ENCODE data around the gene ZNF652. TPM values are rescaled to one million over a fixed set of nuclear protein-coding genes. Genes with fewer than 3 reads are reported as not detected.
"Not testable (repeated sequence)": the region's sequence is repeated elsewhere in the genome, so short reads cannot be mapped to it uniquely, and the experiment has no call there.

The ZNF652 gene
- total RNA-seq, 1 experiment from 2014 or later: 5.5 TPM

GRCh38 chr17:49269356-49269755, 92.7 kb downstream of the ZNF652 start:
- Histone ChIP-seq H3K9me3 (no peaks in the 10 kb centered on the region), H3K4me3 (no peak overlapping the region), H3K27me3 (no peaks in the 10 kb centered on the region), H3K36me3 (no peaks in the 10 kb centered on the region)
- DNase-seq: no peak

GRCh38 chr17:49267912-49268311, 94.1 kb downstream of the ZNF652 start:
- Histone ChIP-seq H3K9me3 (no peaks in the 10 kb centered on the region), H3K36me3 (no peaks in the 10 kb centered on the region), H3K4me3 (no peak overlapping the region), H3K27me3 (no peaks in the 10 kb centered on the region)
- no peak for DNase-seq

GRCh38 chr17:49266233-49266632, 95.8 kb downstream of the ZNF652 start:
- DNase-seq: no peak
- Histone ChIP-seq H3K36me3 (no peaks in the 10 kb centered on the region), H3K4me3 (no peak overlapping the region)

GRCh38 chr17:49261540-49261939, 100.5 kb downstream of the ZNF652 start:
- H3K36me3 ChIP-seq: not testable (repeated sequence)

More at GRCh38 chr17:49266233-49266632, 95.8 kb downstream of the ZNF652 start:
- H3K9me3 ChIP-seq: no peaks in the 10 kb centered on the region
- H3K27me3 ChIP-seq: no peaks in the 10 kb centered on the region

GRCh38 chr17:49260817-49261291, 101.2 kb downstream of the ZNF652 start:
- Histone ChIP-seq H3K27me3 (no peaks in the 10 kb centered on the region), H3K9me3 (no peaks in the 10 kb centered on the region), H3K4me3 (peak overlapping the region; percentile 48), H3K36me3 (no peaks in the 10 kb centered on the region)
- no peak for DNase-seq

More at GRCh38 chr17:49261540-49261939, 100.5 kb downstream of the ZNF652 start:
- not testable (repeated sequence) for H3K27me3 ChIP-seq, H3K9me3 ChIP-seq, H3K4me3 ChIP-seq, DNase-seq

- no peaks in the 10 kb centered on the region for H3K27me3 ChIP-seq
- DNase-seq: peak; percentile 77
- H3K9me3 ChIP-seq: no peaks in the 10 kb centered on the region
- H3K4me3 ChIP-seq: peak overlapping the region; percentile 48
- no peaks in the 10 kb centered on the region for H3K36me3 ChIP-seq
Observed at GRCh38 chr17:49260011-49260816, 101.8 kb downstream of the ZNF652 start.

- no peaks in the 10 kb centered on the region for H3K27me3 ChIP-seq
- H3K4me3 ChIP-seq: peak overlapping the region; percentile 48
- no peak for DNase-seq
- no peaks in the 10 kb centered on the region for H3K9me3 ChIP-seq
- H3K36me3 ChIP-seq: no peaks in the 10 kb centered on the region
Observed at GRCh38 chr17:49259663-49260010, 102.4 kb downstream of the ZNF652 start.

GRCh38 chr17:49258394-49258793, 103.7 kb downstream of the ZNF652 start:
- no peak for DNase-seq
- H3K27me3 ChIP-seq: no peaks in the 10 kb centered on the region
- H3K36me3 ChIP-seq: no peaks in the 10 kb centered on the region
- no peaks in the 10 kb centered on the region for H3K9me3 ChIP-seq
- no peak overlapping the region for H3K4me3 ChIP-seq

GRCh38 chr17:49255125-49255524, 106.9 kb downstream of the ZNF652 start:
- DNase-seq: no peak
- no peaks in the 10 kb centered on the region for H3K36me3 ChIP-seq
- H3K27me3 ChIP-seq: no peaks in the 10 kb centered on the region

GRCh38 chr17:49254066-49254465, 108.0 kb downstream of the ZNF652 start:
- no peak overlapping the region for H3K4me3 ChIP-seq
- DNase-seq: no peak
- no peaks in the 10 kb centered on the region for H3K36me3 ChIP-seq
- no peaks in the 10 kb centered on the region for H3K9me3 ChIP-seq
- H3K27me3 ChIP-seq: no peaks in the 10 kb centered on the region

More at GRCh38 chr17:49255125-49255524, 106.9 kb downstream of the ZNF652 start:
- H3K9me3 ChIP-seq: no peaks in the 10 kb centered on the region
- no peak overlapping the region for H3K4me3 ChIP-seq

- Histone ChIP-seq H3K9me3 (no peaks in the 10 kb centered on the region), H3K27me3 (no peaks in the 10 kb centered on the region), H3K4me3 (no peak overlapping the region), H3K36me3 (no peaks in the 10 kb centered on the region)
- DNase-seq: no peak
Observed at GRCh38 chr17:49252148-49252695, 109.8 kb downstream of the ZNF652 start.

- no peak overlapping the region for H3K4me3 ChIP-seq
- no peaks in the 10 kb centered on the region for H3K36me3 ChIP-seq
- no peaks in the 10 kb centered on the region for H3K27me3 ChIP-seq
- H3K9me3 ChIP-seq: no peaks in the 10 kb centered on the region
- DNase-seq: no peak
Observed at GRCh38 chr17:49249890-49250522, 112.0 kb downstream of the ZNF652 start.

GRCh38 chr17:49249292-49249794, 112.7 kb downstream of the ZNF652 start:
- no peaks in the 10 kb centered on the region for H3K36me3 ChIP-seq
- no peaks in the 10 kb centered on the region for H3K9me3 ChIP-seq
- H3K4me3 ChIP-seq: no peak overlapping the region
- peak; percentile 79 for DNase-seq
- no peaks in the 10 kb centered on the region for H3K27me3 ChIP-seq

GRCh38 chr17:49247944-49248343, 114.1 kb downstream of the ZNF652 start:
- Histone ChIP-seq H3K9me3 (no peaks in the 10 kb centered on the region), H3K27me3 (no peaks in the 10 kb centered on the region), H3K4me3 (no peak overlapping the region), H3K36me3 (no peaks in the 10 kb centered on the region)
- no peak for DNase-seq

GRCh38 chr17:49244839-49245238, 117.2 kb downstream of the ZNF652 start:
- H3K9me3 ChIP-seq: no peaks in the 10 kb centered on the region
- no peak overlapping the region for H3K4me3 ChIP-seq
- DNase-seq: no peak
- H3K27me3 ChIP-seq: no peaks in the 10 kb centered on the region
- no peaks in the 10 kb centered on the region for H3K36me3 ChIP-seq

All from MG63 (cell line).